Measurements from ENCODE around the gene CHRNA1.

Gene CHRNA1

GRCh38 chr2:174759381-174760065 is 4.7 kb downstream of the CHRNA1 start:
- DNase-seq, result no peak

GRCh38 chr2:174756743-174757142 is 7.5 kb downstream of the CHRNA1 start:
- no peak for DNase-seq

GRCh38 chr2:174753038-174753633 is 11.1 kb downstream of the CHRNA1 start:
- peak; percentile 51 to 55 for DNase-seq

DNA sequence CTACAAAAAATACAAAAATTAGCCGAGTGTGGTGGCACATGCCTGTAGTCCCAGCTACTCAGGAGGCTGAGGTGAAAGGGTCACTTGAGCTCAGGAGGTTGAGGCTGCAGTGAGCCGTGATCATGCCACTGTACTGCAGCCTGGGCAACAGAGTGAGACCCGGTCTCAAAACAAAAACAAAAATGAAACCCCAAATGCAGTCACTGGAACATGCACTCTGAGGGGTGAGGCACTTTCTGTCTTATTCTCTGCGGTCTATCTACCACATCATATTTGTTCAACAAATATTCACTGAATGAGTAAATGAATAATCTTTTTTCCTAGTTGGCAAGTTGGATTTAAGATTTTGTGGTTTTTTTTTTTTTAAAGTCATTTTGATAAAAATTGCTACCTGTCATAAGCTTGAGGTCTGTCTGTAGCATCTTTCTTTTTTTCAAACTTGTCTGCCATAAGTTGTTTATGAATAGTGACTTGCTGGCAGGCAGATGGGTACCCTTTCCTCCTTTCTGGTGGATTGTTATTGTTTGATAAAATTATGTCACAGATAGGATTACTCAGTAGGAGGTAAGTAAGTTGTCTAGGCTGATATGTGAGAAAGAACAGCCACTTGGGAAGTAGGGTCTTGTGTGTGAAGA is 11.8 kb downstream of the CHRNA1 start:
- DNase-seq, result peak; percentile 46 to 53

GRCh38 chr2:174750923-174751441 is 13.3 kb downstream of the CHRNA1 start:
- DNase-seq, result peak; percentile 59 to 68

DNA sequence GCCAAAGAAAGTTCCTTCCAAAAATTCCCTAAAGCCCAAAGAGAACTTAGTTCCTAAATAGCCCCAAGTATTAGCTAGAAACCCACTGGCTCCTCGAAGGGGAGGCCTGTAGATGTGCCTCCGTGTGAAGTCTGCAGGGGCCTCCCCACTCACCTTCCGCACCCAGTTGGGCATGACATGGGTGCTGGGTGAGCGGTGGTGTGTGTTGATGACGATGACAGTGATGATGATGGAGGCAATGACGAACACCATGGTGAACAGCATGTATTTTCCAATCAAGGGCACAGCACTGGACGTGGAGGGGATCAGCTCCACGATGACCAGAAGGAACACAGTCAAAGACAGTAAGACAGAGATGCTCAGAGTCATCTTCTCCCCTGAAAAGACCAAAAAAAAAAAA is 14.5 kb downstream of the CHRNA1 start:
- peak in 1 of 2 experiments; percentile 32 for DNase-seq

- peak; percentile 81 to 82 for DNase-seq
Observed at GRCh38 chr2:174748948-174749347, 15.3 kb downstream of the CHRNA1 start.

GRCh38 chr2:174745142-174745541 is 19.1 kb downstream of the CHRNA1 start:
- DNase-seq, result no peak

- no peak for DNase-seq
Observed at GRCh38 chr2:174744111-174744510, 20.2 kb downstream of the CHRNA1 start.

GRCh38 chr2:174740721-174741120 is 23.6 kb downstream of the CHRNA1 start:
- DNase-seq, result no peak

DNA sequence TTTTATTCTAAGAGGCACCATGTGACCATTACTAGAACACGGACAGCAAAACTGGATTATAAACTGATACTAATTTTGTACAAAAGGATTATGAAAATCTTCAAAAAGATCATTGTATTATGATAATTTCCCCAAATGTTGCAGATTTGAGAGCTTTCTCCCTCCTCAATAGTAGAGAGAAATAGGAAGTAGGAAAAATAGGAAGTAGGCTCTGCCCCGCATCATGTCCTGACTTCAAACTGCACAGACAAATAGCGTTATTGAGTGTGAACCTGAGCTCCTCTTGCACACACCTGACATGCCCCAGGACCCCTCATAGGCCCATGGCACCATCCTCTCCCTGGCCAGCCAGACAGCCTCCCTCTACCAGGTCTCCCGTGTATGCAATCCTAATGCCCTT is 25.4 kb downstream of the CHRNA1 start:
- no peak for DNase-seq

- DNase-seq, result no peak
Observed at GRCh38 chr2:174731546-174731945, 32.7 kb downstream of the CHRNA1 start.

GRCh38 chr2:174730698-174731018 is 33.6 kb downstream of the CHRNA1 start:
- no peak for DNase-seq

DNA sequence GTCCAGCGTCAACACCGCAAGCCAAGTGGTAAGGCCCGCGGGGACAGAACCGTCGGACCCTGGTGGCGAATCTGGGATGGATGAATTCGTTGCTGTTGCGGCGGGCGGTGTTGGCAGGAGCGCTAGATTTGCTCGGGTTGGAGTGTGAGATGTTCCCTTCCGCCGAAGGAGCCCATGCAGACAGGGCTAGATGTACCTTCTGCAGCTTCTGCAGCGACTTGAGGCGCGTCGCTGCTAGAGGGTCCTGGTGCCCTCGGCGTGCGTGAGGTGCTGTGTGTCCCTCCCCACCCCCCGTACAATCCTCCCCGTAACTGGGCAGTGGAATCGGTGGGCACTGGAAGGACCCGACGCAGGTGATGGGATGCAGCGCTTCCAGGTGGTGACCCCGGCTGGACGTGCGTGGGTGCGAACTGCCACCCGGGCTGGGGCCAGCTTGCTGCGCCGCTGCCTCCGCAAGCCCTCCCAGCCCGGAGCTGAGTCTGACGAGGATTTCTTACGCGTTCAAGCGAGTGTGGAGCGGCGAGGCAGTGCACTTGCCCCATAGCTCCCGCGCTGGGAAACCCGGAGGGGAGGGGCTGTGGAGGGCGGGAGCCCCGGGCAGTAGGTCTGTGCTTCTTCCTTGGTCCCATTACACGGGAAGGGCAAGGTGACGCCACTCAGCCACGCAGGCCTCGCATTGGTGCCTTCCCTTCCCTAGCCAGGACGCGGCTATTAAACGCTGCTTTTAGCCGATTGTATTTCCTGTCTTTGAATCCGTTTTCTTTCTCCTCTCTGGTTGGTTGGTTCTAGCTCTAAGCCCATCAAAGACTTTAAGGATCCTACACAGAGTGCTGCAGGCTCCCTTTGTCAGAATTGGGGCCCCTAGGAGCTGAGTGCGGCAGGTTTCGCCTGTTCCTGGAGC is 34.2 kb downstream of the CHRNA1 start:
- peak; percentile 70 to 72 for DNase-seq

GRCh38 chr2:174728096-174728495 is 36.2 kb downstream of the CHRNA1 start:
- no peak for DNase-seq

- no peak for DNase-seq
Observed at GRCh38 chr2:174726212-174726611, 38.1 kb downstream of the CHRNA1 start.

GRCh38 chr2:174722942-174723592 is 41.2 kb downstream of the CHRNA1 start:
- DNase-seq, result no peak

GRCh38 chr2:174719016-174719415 is 45.3 kb downstream of the CHRNA1 start:
- no peak for DNase-seq

- no peak for DNase-seq
Observed at GRCh38 chr2:174718591-174718990, 45.7 kb downstream of the CHRNA1 start.

DNA sequence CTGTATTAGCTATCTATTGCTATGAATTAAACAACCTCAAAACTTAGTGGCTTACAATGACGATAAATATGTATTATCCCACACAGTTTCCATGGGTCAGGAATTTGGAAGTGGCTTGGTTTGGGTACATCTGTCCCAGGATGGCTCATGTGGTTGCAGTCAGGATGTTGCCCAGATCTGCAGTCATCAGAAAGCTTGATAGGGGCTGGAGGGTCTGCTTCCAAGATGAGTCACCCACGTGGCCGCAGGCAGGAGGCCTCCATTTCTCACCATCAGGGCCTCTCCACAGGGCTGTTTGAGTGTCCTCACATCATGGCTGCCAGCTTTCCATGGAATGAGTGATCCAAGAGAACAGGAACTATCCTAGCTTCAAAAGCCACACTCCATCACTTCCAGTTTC is 46.4 kb downstream of the CHRNA1 start:
- DNase-seq, result no peak

- DNase-seq, result peak; percentile 33 to 40
Observed at GRCh38 chr2:174717273-174717672, 47.0 kb downstream of the CHRNA1 start.

- DNase-seq, result peak in 1 of 2 experiments; percentile 26
Observed at GRCh38 chr2:174716785-174717184, 47.5 kb downstream of the CHRNA1 start.

DNA sequence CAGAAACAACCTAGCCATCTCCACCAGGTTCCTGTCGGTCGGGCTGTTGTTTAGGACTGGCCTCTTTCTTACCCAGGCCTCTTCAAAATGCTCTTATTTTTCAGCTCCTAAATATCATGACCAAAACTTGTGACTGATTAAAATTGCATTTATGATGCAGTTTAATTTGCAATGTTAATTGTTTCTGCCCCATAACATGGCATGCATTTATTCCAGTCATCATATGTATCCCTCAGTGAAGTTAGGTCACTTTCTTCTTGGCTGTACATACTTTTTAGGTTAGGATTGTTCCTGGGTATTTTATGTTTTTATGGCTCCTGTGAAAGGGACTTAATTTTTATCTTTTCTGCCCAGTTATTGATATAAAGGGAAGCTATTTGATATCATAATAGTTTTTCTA is 50.6 kb downstream of the CHRNA1 start:
- no peak for DNase-seq
